MCF 10A (cell line): ENCODE measurements around the gene CEP112. TPM values are rescaled to one million over a fixed set of nuclear protein-coding genes. Genes with fewer than 3 reads are reported as not detected.

Experiments used
- BruUV-seq: library from RNA; stranded (reverse); fragments of 400-500 nt; replicated peaks from 2 replicates; lab custom pipeline; 2021; lab: Mats Ljungman, UMichigan
- CTCF ChIA-PET: fragments of 300-600 bp; sonication (Branson Sonifier 250); formaldehyde crosslinking; extraction: SDS; loops from one replicate; lab custom pipeline; 2021; ENCODE audit warnings: antibody characterized with exemption, inconsistent platforms; lab: Yijun Ruan, JAX
- POLR2A ChIA-PET: fragments of 300-600, 350-650 bp; sonication (Branson Sonifier 250); formaldehyde crosslinking; extraction: SDS; loops from one replicate; lab custom pipeline; 2020; ENCODE audit warnings: antibody characterized with exemption, inconsistent platforms; lab: Yijun Ruan, JAX
- DNase-seq: peaks from one replicate; pipeline ENCODE4 v3.0.0-alpha.2; 2018; ENCODE audit not compliant: unreplicated experiment
- H3K27ac Mint-ChIP-seq: one replicate; pipeline ENCODE4 v1.8.0; 2022; ENCODE audit warnings: mild to moderate bottlenecking, low read depth, mixed read lengths; ENCODE audit not compliant: unreplicated experiment
- H3K27me3 Mint-ChIP-seq: one replicate; pipeline ENCODE4 v1.8.0; 2022; ENCODE audit warnings: mixed read lengths; ENCODE audit not compliant: insufficient read depth, unreplicated experiment
- H3K36me3 Mint-ChIP-seq: one replicate; pipeline ENCODE4 v1.8.0; 2022; ENCODE audit warnings: mild to moderate bottlenecking, moderate library complexity, mixed read lengths; ENCODE audit not compliant: insufficient read depth, unreplicated experiment
- H3K4me1 Mint-ChIP-seq: one replicate; pipeline ENCODE4 v1.8.0; 2022; ENCODE audit warnings: mixed read lengths; ENCODE audit not compliant: insufficient read depth, unreplicated experiment
- H3K4me3 Mint-ChIP-seq: one replicate; pipeline ENCODE4 v1.8.0; 2022; ENCODE audit warnings: mild to moderate bottlenecking, moderate library complexity, mixed read lengths; ENCODE audit not compliant: unreplicated experiment
- H3K9me3 Mint-ChIP-seq: one replicate; pipeline ENCODE4 v1.8.0; 2022; ENCODE audit warnings: mixed read lengths; ENCODE audit not compliant: unreplicated experiment
- CTCF ChIP-seq: fragments of 200-600 bp; IDR thresholded peaks from one replicate; pipeline ENCODE4 v1.8.0; 2022; ENCODE audit warnings: antibody characterized with exemption, mild to moderate bottlenecking; ENCODE audit not compliant: unreplicated experiment
- intact Hi-C: fragments of 100-400 bp; cut with micrococcal nuclease; formaldehyde crosslinking; loops from 2 replicates; pipeline ENCODE4 v1.14.1; 2022
- total RNA-seq: library from RNA; stranded (reverse); gene quantifications from 2 replicates; pipeline ENCODE4 v1.2.3, GENCODE V29; 2022

CEP112 gene
- total RNA-seq, 1 experiment from 2014 or later: 8.1 TPM

- Mint-ChIP-seq H3K27ac (no peak overlapping the region), H3K4me3 (no peak overlapping the region), H3K4me1 (peaks cover 5% of the 10 kb centered on the region), H3K36me3 (no peaks in the 10 kb centered on the region), H3K27me3 (no peaks in the 10 kb centered on the region), H3K9me3 (peaks cover 7% of the 10 kb centered on the region)
- no peak for TF ChIP-seq CTCF
- POLR2A ChIA-PET: no interaction called here
- no peak for DNase-seq
- intact Hi-C loops: no loop called here
- BruUV-seq: no TSS peak
- CTCF ChIA-PET: no interaction called here
Measured at GRCh38 chr17:66138120-66138519, 53.8 kb downstream of the CEP112 start.

GRCh38 chr17:66135896-66136295, 56.0 kb downstream of the CEP112 start:
- DNase-seq: no peak
- Mint-ChIP-seq H3K36me3 (no peaks in the 10 kb centered on the region), H3K4me1 (peaks cover 5% of the 10 kb centered on the region), H3K4me3 (no peak overlapping the region), H3K9me3 (peaks cover 7% of the 10 kb centered on the region), H3K27ac (no peak overlapping the region), H3K27me3 (no peaks in the 10 kb centered on the region)
- TF ChIP-seq CTCF: no peak
- no TSS peak for BruUV-seq
- intact Hi-C loops: no loop called here
- CTCF ChIA-PET: no interaction called here
- POLR2A ChIA-PET: no interaction called here

DNA sequence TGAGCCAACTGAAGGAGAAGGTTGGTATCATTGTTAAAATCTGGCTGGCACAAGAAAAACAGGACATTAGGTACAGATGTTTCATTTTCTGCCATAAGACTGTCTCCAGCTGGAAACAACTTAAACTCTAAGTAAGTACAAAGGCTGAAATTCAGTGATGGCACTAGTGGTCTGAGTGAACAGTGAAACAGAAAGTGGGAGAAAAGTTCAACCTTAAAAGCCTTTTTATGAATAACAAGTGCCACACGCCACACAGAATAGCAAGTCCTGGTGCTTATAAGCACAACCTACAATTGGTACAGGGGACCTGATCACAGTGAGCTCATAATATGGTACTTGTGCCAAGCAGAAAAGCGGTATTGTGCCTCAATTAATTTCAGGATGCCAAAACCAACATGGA, 56.7 kb downstream of the CEP112 start:
- intact Hi-C loops: no loop called here
- peaks cover 7% of the 10 kb centered on the region for H3K9me3 Mint-ChIP-seq
- no peak overlapping the region for H3K27ac Mint-ChIP-seq
- H3K4me1 Mint-ChIP-seq: peaks cover 5% of the 10 kb centered on the region
- CTCF ChIA-PET: no interaction called here
- DNase-seq: no peak
- no TSS peak for BruUV-seq
- no peaks in the 10 kb centered on the region for H3K27me3 Mint-ChIP-seq
- TF ChIP-seq CTCF: no peak
- H3K36me3 Mint-ChIP-seq: no peaks in the 10 kb centered on the region
- POLR2A ChIA-PET: interaction anchor here (1.1 kb wide), 1 partner anchor 9 kb away, joined by 3 read pairs; no protein-coding TSS in a partner anchor
- no peak overlapping the region for H3K4me3 Mint-ChIP-seq

DNA sequence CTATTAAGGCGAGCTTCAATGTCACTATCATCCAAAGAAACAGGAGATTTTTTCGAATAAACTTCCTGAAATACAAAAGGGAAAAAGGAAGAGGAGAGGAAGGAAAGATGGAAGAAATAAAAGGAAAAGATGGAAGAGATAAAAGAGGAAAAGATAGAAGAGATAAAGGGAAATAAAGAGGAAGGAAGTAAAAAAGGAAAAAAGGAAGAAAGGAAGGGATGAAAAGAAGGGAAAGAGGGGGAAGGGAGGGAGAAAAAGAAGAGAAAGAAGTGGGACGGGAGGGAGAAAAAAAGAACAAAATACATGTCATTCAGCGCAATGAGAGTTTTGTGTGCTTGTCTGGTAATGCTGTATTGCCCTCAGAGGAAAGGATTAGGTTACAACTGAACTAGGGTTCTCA, 62.2 kb downstream of the CEP112 start:
- DNase-seq: no peak
- CTCF ChIA-PET: no interaction called here
- Mint-ChIP-seq H3K4me1 (no peaks in the 10 kb centered on the region), H3K36me3 (no peaks in the 10 kb centered on the region), H3K9me3 (no peaks in the 10 kb centered on the region), H3K27me3 (no peaks in the 10 kb centered on the region), H3K4me3 (no peak overlapping the region), H3K27ac (no peak overlapping the region)
- intact Hi-C loops: no loop called here
- POLR2A ChIA-PET: no interaction called here
- no peak for TF ChIP-seq CTCF
- BruUV-seq: no TSS peak
